Astrocyte (in vitro differentiated cells and primary cell): ENCODE data around the gene RPA3.

Source experiments
- EZH2 ChIP-seq: IDR thresholded peaks from 2 replicates; pipeline ENCODE4 v1.6.1; 2012; ENCODE audit warnings: mild to moderate bottlenecking, low read length, inconsistent platforms; ENCODE audit not compliant: insufficient read depth
- TF ChIP-seq, protein P1 (sequence below): IDR thresholded peaks from 2 replicates; pipeline ENCODE4 v1.5.1; 2011; ENCODE audit warnings: low read depth, mild to moderate bottlenecking, inconsistent platforms, low read length, moderate library complexity; ENCODE audit not compliant: insufficient read depth

DNA sequence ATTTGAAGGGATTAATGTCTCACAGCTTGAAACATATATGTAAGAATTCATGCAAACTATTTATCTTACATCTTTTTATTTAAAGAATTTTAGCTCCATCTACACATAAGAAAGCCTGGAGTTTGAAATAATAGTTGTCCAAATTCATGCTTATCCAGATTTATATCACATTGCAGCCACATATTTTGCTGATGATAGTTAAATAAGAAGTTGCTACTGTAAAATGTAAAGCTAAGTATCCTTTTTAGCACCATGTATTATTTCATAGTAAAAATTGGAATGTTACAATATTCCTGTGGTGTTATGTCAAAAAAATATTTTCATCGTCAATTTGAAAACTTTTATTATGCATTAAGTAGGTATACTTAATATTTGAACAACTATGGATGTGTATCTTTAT lies 105.2 kb downstream of the RPA3 start:
- TF ChIP-seq, protein P1, sequence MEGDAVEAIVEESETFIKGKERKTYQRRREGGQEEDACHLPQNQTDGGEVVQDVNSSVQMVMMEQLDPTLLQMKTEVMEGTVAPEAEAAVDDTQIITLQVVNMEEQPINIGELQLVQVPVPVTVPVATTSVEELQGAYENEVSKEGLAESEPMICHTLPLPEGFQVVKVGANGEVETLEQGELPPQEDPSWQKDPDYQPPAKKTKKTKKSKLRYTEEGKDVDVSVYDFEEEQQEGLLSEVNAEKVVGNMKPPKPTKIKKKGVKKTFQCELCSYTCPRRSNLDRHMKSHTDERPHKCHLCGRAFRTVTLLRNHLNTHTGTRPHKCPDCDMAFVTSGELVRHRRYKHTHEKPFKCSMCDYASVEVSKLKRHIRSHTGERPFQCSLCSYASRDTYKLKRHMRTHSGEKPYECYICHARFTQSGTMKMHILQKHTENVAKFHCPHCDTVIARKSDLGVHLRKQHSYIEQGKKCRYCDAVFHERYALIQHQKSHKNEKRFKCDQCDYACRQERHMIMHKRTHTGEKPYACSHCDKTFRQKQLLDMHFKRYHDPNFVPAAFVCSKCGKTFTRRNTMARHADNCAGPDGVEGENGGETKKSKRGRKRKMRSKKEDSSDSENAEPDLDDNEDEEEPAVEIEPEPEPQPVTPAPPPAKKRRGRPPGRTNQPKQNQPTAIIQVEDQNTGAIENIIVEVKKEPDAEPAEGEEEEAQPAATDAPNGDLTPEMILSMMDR, result no peak
- TF ChIP-seq EZH2, result no peak
